OCI-LY1 (cell line): ENCODE data around the gene TTC27.

Experiments
- CTCF ChIP-seq: fragments of 200-600 bp; sonication (generic), shearing (Covaris generic); IDR thresholded peaks from 2 replicates; pipeline ENCODE4 v1.5.1; 2017; ENCODE audit warnings: mild to moderate bottlenecking, antibody characterized with exemption, low read length, moderate library complexity, mixed read lengths
- EZH2 ChIP-seq: fragments of 200-600 bp; sonication (generic), shearing (Covaris generic); IDR thresholded peaks from 2 replicates; pipeline ENCODE4 v1.8.0; 2017; ENCODE audit warnings: borderline replicate concordance, mixed run types, mild to moderate bottlenecking, antibody characterized with exemption, low read length, moderate library complexity, mixed read lengths

DNA sequence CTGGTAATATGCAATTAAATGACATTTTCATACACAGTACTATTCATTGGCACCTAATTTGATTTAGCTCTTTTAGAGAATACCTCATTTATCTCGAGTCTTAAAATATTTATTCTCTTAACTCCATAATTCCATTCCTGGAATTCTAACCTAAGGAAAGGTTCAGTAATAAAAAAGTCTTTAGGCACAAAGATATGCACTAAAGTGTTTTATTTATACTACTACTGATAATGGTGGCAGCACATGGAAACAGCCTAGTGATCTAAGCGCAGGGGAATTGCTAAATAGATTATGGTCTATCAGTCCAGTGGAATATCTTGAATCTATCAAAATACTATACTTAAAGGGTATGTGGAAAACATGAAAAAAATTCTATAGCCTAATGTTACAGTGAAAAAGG, 176.4 kb downstream of the TTC27 start:
- TF ChIP-seq EZH2 (no peak), CTCF (no peak)
